ENCODE measurements around the gene BRF1.

DNA sequence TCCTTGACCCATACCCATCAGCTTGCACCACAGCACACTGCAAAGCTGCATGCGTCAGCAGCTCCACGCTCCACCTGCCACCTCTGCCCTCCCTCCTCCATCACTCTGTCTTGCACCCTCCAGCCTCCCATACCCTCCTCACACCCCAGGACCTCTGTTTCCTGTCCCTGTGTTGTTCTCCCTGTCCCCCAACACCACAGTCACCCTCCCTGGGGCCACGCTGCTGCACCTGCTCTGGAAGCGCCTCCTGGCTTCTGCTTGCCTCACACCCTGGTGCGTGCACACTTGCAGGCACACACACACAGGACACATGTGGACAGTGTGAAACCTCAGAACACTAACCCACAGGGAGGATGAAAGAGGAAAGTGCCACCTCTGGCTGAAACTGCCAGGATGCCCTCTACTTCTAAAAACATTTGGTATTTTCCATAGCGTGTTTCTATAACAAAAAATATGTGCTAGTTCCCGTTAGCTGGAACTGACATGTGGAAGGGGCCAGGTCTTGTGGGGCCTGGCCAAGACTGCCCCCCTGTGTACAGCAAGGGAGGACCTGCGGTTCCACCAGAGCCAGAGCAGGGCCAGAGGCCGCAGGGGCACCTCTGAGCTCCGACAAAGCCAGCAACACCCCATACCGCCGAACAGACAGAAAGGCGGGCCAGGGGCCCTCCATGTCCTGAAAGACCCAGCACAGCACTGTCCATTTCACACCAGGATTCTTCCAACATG is 10.0 kb downstream of the BRF1 start:
- TF ChIP-seq CTCF (IDR thresholded peaks at IDR 0.05; ENCODE audit: insufficient read depth, low read length, poor library complexity, severe bottlenecking) = no peak
- TF ChIP-seq EZH2phosphoT487 (conservative IDR thresholded peaks at IDR 0.05; ENCODE audit: low read length) = no peak

All from SU-DHL-6 (cell line).